Activated T-cell treated with anti-CD3 and anti-CD28 coated beads for 1 hour (primary cell): ENCODE measurements around the gene AICDA.
"Not testable (repeated sequence)": the region's sequence is repeated elsewhere in the genome, so short reads cannot be mapped to it uniquely, and the experiment has no call there.

Experiments
- DNase-seq: peaks from one replicate; pipeline ENCODE4 v3.0.0-alpha.2; 2020; ENCODE audit warnings: low read depth

AICDA gene

GRCh38 chr12:8612629-8613028, at the start of gene AICDA:
TSS of gene AICDA (minus strand) at chr12:8612859. CDS start at chr12:8612767, 92 bp downstream.
- DNase-seq = no peak

GRCh38 chr12:8661751-8662150, 49.1 kb upstream of the AICDA start:
- no peak for DNase-seq

- no peak for DNase-seq
Observed at GRCh38 chr12:8661016-8661415, 48.4 kb upstream of the AICDA start.

GRCh38 chr12:8658346-8658745, 45.7 kb upstream of the AICDA start:
- no peak for DNase-seq

- DNase-seq = no peak
Observed at GRCh38 chr12:8655421-8655820, 42.8 kb upstream of the AICDA start.

- DNase-seq = no peak
Observed at GRCh38 chr12:8648576-8649205, 36.0 kb upstream of the AICDA start.

- DNase-seq = no peak
Observed at GRCh38 chr12:8647968-8648367, 35.3 kb upstream of the AICDA start.

- DNase-seq = no peak
Observed at GRCh38 chr12:8644345-8645248, 31.9 kb upstream of the AICDA start.

GRCh38 chr12:8642775-8643174, 30.1 kb upstream of the AICDA start:
- no peak for DNase-seq

GRCh38 chr12:8639936-8640335, 27.3 kb upstream of the AICDA start:
- DNase-seq = no peak

- DNase-seq = no peak
Observed at GRCh38 chr12:8638951-8639350, 26.3 kb upstream of the AICDA start.

- DNase-seq = no peak
Observed at GRCh38 chr12:8637666-8638065, 25.0 kb upstream of the AICDA start.

GRCh38 chr12:8637244-8637643, 24.6 kb upstream of the AICDA start:
- DNase-seq = no peak

GRCh38 chr12:8636581-8636980, 23.9 kb upstream of the AICDA start:
- no peak for DNase-seq

GRCh38 chr12:8636007-8636346, 23.3 kb upstream of the AICDA start:
- not testable (repeated sequence) for DNase-seq

GRCh38 chr12:8635342-8636006, 22.8 kb upstream of the AICDA start:
- not testable (repeated sequence) for DNase-seq

GRCh38 chr12:8630131-8630530, 17.5 kb upstream of the AICDA start:
- DNase-seq = no peak

- no peak for DNase-seq
Observed at GRCh38 chr12:8629486-8630033, 16.9 kb upstream of the AICDA start.

- DNase-seq = no peak
Observed at GRCh38 chr12:8628731-8629130, 16.1 kb upstream of the AICDA start.

GRCh38 chr12:8624750-8625149, 12.1 kb upstream of the AICDA start:
- not testable (repeated sequence) for DNase-seq

GRCh38 chr12:8622646-8623045, 10.0 kb upstream of the AICDA start:
- DNase-seq = no peak

- no peak for DNase-seq
Observed at GRCh38 chr12:8615206-8615605, 2.5 kb upstream of the AICDA start.

- DNase-seq = not testable (repeated sequence)
Observed at GRCh38 chr12:8613881-8614280, 1.2 kb upstream of the AICDA start.
